ENCODE data around the gene MYO1D.
A peak's percentile ranks its signal among the peaks of the same experiment; 100 is the strongest.

MYO1D gene

GRCh38 chr17:32488177-32488542, 388.8 kb downstream of the MYO1D start:
- DNase-seq (ENCODE audit: low spot score) = no peak

GRCh38 chr17:32487473-32488176, 389.3 kb downstream of the MYO1D start:
- DNase-seq (ENCODE audit: low spot score) = no peak

- no peak for DNase-seq (ENCODE audit: low spot score)
These were observed 390.0 kb downstream of the MYO1D start, which contains the start of gene CDK5R1 for GRCh38 chr17:32486701-32487472. Gene CDK5R1 (plus strand): TSS chr17:32486993. CDS start chr17:32487621, 628 bp downstream.

- DNase-seq (ENCODE audit: low spot score) = peak; percentile 58
These were observed 390.7 kb downstream of the MYO1D start for GRCh38 chr17:32486111-32486700.

GRCh38 chr17:32485261-32486110, 391.4 kb downstream of the MYO1D start:
- DNase-seq (ENCODE audit: low spot score) = no peak

GRCh38 chr17:32484628-32485027, 392.3 kb downstream of the MYO1D start:
- DNase-seq (ENCODE audit: low spot score) = no peak

- no peak for DNase-seq (ENCODE audit: low spot score)
These were observed 392.9 kb downstream of the MYO1D start for GRCh38 chr17:32484041-32484461.

GRCh38 chr17:32483451-32484019, 393.4 kb downstream of the MYO1D start:
- no peak for DNase-seq (ENCODE audit: low spot score)

GRCh38 chr17:32482568-32483320, 394.2 kb downstream of the MYO1D start:
- DNase-seq (ENCODE audit: low spot score) = no peak

- DNase-seq (ENCODE audit: low spot score) = no peak
These were observed 395.7 kb downstream of the MYO1D start for GRCh38 chr17:32481193-32481592.

- no peak for DNase-seq (ENCODE audit: low spot score)
These were observed 397.8 kb downstream of the MYO1D start for GRCh38 chr17:32479074-32479617.

GRCh38 chr17:32477220-32477619, 399.7 kb downstream of the MYO1D start:
- DNase-seq (ENCODE audit: low spot score) = no peak

GRCh38 chr17:32475258-32475657, 401.7 kb downstream of the MYO1D start:
- no peak for DNase-seq (ENCODE audit: low spot score)

GRCh38 chr17:32471652-32472051, 405.3 kb downstream of the MYO1D start:
- DNase-seq (ENCODE audit: low spot score) = no peak

GRCh38 chr17:32470405-32471167, 406.3 kb downstream of the MYO1D start:
- no peak for DNase-seq (ENCODE audit: low spot score)

GRCh38 chr17:32467949-32468348, 409.0 kb downstream of the MYO1D start:
- no peak for DNase-seq (ENCODE audit: low spot score)

GRCh38 chr17:32464374-32464773, 412.6 kb downstream of the MYO1D start:
- DNase-seq (ENCODE audit: low spot score) = no peak

- no peak for DNase-seq (ENCODE audit: low spot score)
These were observed 413.6 kb downstream of the MYO1D start for GRCh38 chr17:32463304-32463703.

GRCh38 chr17:32461853-32462617, 414.9 kb downstream of the MYO1D start:
- DNase-seq (ENCODE audit: low spot score) = peak; percentile 70

Measured in hematopoietic multipotent progenitor cell treated with erythropoietin and hydrocortisone succinate and interleukin-3 and kit ligand, for 17 days (in vitro differentiated cells).